BJ (cell line): ENCODE results near the gene MAN2A1. TPM values are rescaled to one million over a fixed set of nuclear protein-coding genes. Genes with fewer than 3 reads are reported as not detected.
"Not testable (repeated sequence)": the region's sequence is repeated elsewhere in the genome, so short reads cannot be mapped to it uniquely, and the experiment has no call there.

ENCODE experiments used
- CTCF ChIA-PET: fragments of 350-600 bp; formaldehyde crosslinking; extraction: SDS; loops from one replicate; lab custom pipeline; 2021; ENCODE audit warnings: antibody characterized with exemption, inconsistent platforms; lab: Yijun Ruan, JAX
- POLR2A ChIA-PET: fragments of 300-600 bp; sonication (Branson Sonifier 250); formaldehyde crosslinking; extraction: SDS; loops from one replicate; lab custom pipeline; 2021; ENCODE audit warnings: antibody characterized with exemption; lab: Charles Lee
- DNase-seq: peaks from one replicate; pipeline ENCODE4 v3.0.0-alpha.2; 2011; ENCODE audit warnings: low read depth
- H3K27me3 ChIP-seq: 2 replicates; pipeline ENCODE4 v1.6.0; 2011; ENCODE audit warnings: low read length; ENCODE audit not compliant: control insufficient read depth, insufficient read depth
- H3K36me3 ChIP-seq: 2 replicates; pipeline ENCODE4 v1.5.1; 2011; ENCODE audit warnings: low read length; ENCODE audit not compliant: control insufficient read depth, insufficient read depth
- H3K4me3 ChIP-seq: 2 replicates; pipeline ENCODE4 v1.5.1; 2011; ENCODE audit warnings: low read depth, mild to moderate bottlenecking, control low read depth, low read length
- polyA plus RNA-seq: library from polyadenylated mRNA; depleted of rRNA; stranded (reverse); fragments of >200 nt; gene quantifications from 2 replicates; pipeline ENCODE4 v1.2.3, GENCODE V29; 2011
- TF ChIP-seq, protein P1 (sequence below): IDR thresholded peaks from 2 replicates; pipeline ENCODE4 v1.5.1; 2011; ENCODE audit warnings: low read depth, mild to moderate bottlenecking, control low read depth, inconsistent platforms, low read length, moderate library complexity; ENCODE audit not compliant: insufficient read depth

Gene MAN2A1
- polyA plus RNA-seq, 1 experiment: 18.4 TPM

DNA sequence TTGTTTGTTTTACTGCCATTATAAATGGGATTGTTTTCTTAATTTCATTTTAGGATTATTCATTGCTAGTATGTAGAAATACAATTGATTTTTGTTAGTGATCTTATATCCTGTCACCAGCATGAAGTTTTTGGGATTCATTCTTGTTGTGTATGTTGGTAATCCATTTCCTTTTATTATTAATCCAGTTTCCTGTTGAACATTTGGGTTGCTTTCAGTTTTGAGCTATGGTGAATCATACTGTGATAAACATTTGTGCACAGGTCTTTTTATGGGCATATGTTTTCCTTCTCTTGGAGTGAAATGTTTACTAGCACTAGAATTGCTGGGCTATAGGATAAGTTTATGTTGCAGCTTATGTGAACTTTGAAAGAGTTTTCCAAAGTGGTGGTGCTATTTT is 69.6 kb downstream of the MAN2A1 start:
- CTCF ChIA-PET: no interaction called here

DNA sequence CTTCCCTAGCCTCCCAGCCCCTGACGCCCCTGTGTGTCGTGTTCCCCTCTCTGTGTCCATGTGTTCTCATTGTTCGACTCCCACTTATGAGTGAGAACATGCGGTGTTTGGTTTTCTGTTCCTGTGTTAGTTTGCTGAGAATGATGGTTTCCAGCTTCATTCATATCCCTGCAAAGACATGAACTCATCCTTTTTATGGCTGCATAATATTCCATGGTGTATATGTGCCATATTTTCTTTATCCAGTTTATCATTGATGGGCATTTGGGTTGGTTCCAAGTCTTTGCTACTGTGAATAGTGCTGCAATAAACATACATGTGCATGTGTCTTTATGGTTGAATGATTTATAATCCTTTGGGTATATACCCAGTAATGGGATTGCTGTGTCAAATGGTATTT is 70.4 kb downstream of the MAN2A1 start:
- DNase-seq, H3K36me3 ChIP-seq, H3K27me3 ChIP-seq, H3K4me3 ChIP-seq, CTCF ChIA-PET, POLR2A ChIA-PET: not testable (repeated sequence)

More for the DNA sequence above, 69.6 kb downstream of the MAN2A1 start:
- no peak for DNase-seq
- TF ChIP-seq, protein P1, sequence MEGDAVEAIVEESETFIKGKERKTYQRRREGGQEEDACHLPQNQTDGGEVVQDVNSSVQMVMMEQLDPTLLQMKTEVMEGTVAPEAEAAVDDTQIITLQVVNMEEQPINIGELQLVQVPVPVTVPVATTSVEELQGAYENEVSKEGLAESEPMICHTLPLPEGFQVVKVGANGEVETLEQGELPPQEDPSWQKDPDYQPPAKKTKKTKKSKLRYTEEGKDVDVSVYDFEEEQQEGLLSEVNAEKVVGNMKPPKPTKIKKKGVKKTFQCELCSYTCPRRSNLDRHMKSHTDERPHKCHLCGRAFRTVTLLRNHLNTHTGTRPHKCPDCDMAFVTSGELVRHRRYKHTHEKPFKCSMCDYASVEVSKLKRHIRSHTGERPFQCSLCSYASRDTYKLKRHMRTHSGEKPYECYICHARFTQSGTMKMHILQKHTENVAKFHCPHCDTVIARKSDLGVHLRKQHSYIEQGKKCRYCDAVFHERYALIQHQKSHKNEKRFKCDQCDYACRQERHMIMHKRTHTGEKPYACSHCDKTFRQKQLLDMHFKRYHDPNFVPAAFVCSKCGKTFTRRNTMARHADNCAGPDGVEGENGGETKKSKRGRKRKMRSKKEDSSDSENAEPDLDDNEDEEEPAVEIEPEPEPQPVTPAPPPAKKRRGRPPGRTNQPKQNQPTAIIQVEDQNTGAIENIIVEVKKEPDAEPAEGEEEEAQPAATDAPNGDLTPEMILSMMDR: no peak
- POLR2A ChIA-PET: interaction anchor here (1.4 kb wide), 1 partner anchor 10 kb away, joined by 4 read pairs; no protein-coding TSS in a partner anchor
- H3K27me3 ChIP-seq: no peaks in the 10 kb centered on the region
- no peak overlapping the region for H3K4me3 ChIP-seq
- peaks cover 1% of the 10 kb centered on the region; the same call in 1 of the 2 replicates for H3K36me3 ChIP-seq

DNA sequence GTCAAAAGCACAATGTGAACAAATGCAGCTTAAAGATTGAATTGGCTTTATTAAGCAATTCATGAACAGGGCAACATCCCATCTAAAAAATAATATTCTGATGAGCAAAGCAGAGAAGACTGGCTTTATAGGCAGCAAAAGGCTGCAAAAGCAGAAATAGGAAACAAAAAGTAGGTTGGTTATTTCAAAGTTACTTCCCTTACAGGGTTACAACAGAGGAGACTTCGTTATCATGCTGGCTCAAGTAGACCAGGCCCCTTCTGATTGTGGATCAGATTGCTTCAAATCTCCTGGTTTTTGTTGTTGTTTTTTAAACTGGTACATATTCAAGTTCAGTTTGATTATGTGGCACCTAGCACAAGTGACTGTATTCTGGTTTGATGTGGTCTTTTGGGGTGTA is 73.1 kb downstream of the MAN2A1 start:
- POLR2A ChIA-PET: no interaction called here
- CTCF ChIA-PET: no interaction called here
- Histone ChIP-seq H3K4me3 (no peak overlapping the region), H3K27me3 (no peaks in the 10 kb centered on the region), H3K36me3 (no peaks in the 10 kb centered on the region)
- TF ChIP-seq, protein P1: no peak
- DNase-seq: no peak

DNA sequence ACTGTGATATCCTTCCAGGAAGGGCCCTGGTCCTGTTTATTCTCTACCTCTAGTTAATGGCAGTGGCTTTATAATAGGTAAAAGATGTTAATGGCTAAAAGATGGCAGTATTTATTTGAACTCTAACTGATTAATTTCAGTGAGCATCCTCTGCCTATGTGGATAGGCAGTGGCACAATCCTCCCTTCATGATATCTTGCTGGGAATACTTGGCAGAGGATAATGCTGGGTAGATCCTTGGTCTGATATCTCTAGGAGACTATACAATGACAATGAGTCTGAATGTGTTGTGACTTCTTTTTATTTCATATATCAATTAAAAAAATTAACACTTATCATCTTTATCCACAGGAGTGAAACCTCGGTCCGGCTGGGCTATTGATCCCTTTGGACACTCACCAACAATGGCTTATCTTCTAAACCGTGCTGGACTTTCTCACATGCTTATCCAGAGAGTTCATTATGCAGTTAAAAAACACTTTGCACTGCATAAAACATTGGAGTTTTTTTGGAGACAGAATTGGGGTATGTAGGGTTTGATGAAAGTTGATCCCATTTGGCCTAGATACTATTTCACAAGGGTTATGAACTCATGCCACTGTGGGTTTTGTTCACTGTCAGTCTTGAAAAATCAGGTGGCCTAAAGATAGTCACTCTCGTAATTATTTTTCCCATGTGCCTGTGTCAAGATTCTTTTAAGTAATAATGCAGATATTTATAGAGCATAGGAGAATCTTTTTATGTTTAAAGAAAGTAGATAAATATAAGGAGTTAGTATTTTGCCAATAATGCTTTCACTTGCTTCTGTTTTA is 77.7 kb downstream of the MAN2A1 start:
- Histone ChIP-seq H3K4me3 (no peak overlapping the region), H3K27me3 (no peaks in the 10 kb centered on the region), H3K36me3 (no peaks in the 10 kb centered on the region)
- TF ChIP-seq, protein P1: no peak
- ChIA-PET CTCF (no interaction called here), POLR2A (no interaction called here)
- DNase-seq: no peak

DNA sequence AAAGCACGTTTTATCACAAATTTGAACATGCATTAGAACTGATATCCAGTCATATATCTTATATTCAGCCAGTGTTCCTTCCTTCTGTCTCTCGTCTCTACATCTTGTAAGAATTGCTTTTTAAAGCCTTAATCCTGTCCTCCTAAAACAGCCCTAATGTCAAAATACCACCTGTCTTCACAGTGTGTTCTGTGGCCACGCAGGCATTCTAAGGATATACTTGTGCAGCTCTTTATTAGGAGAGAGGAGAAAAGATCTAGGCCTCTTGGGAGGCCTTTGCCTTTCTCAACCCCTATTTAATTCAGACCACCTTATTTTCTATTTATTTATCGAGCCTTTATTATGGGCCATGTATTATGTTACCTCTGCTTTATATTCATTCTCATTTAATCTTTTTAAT is 78.3 kb downstream of the MAN2A1 start:
- no peak overlapping the region for H3K4me3 ChIP-seq
- no peak for DNase-seq
- CTCF ChIA-PET: no interaction called here
- POLR2A ChIA-PET: no interaction called here
- H3K27me3 ChIP-seq: no peaks in the 10 kb centered on the region
- no peaks in the 10 kb centered on the region for H3K36me3 ChIP-seq
- TF ChIP-seq, protein P1: no peak
